Measurements from ENCODE around the gene WDR54.

WDR54 gene

GRCh38 chr2:74421221-74421870 is at the start of gene WDR54, which contains the start of gene C2orf81:
WDR54 (plus strand) TSS chr2:74421730; CDS start chr2:74422154, 424 bp downstream.
C2orf81 (minus strand) TSS chr2:74421619; CDS start chr2:74421560, 59 bp downstream.
- DNase-seq (ENCODE audit: extremely low spot score, insufficient read length, low read depth) (peak; percentile 93), FAIRE-seq (peak; percentile 93)

DNA sequence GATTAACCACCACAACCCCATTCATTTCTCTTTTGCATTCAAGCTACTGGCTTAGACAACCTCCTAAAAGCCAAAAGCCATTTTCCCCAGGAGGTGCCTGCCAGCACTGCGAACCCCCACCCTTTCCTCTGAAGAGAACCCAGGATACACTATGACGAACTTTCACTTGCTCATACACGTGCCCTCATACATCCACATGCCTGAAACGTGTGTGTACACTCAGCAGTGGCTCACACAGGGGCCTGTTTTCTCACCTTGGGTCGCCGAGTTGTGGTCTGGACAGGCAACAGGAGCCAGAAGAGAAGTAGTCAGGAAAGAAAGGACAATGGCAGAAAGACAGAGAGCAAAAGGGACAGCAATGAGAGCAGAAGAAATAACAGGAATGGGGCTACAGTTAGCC is 48.9 kb upstream of the WDR54 start:
- no peak for DNase-seq (ENCODE audit: extremely low spot score, insufficient read length, low read depth)
- FAIRE-seq = no peak

GRCh38 chr2:74373221-74373676 is 48.3 kb upstream of the WDR54 start:
- DNase-seq (ENCODE audit: extremely low spot score, insufficient read length, low read depth) (no peak), FAIRE-seq (no peak)

- FAIRE-seq = no peak
- DNase-seq (ENCODE audit: extremely low spot score, insufficient read length, low read depth) = no peak
Measured at GRCh38 chr2:74373985-74374384, 47.5 kb upstream of the WDR54 start.

DNA sequence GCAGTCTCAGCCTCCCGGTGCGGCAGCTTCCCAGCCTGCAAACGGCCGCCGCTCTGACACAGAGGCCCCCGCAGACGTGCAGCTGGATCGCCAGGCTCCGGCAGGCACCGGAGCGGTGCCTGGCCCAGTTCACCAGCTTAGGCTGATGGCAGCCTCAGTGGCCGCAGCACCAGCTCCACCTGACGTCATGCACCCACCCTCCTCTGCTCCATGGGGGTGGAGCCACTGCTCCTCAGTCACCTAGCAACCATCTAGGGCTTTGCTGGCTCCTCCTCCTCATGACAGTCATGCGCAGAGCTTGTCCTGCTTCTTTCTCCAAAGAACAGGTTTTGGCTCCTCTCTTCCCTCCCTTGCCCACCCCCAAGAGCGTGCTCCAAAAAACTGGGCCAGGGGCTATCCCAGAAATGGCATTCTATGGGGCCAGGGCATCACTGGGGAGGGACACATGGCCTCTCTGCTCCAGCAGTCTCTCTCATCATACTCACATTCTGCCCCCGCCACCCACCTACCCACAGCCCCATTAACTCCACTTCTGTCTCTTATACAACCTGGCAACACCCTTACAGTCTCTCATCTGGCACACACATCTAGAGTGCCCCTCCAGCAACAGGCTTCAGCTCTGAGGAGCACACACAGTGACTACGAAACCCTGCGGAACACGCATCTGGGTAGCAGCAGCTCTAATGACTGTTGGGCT is 46.9 kb upstream of the WDR54 start:
- FAIRE-seq = no peak
- no peak for DNase-seq (ENCODE audit: extremely low spot score, insufficient read length, low read depth)

GRCh38 chr2:74375838-74376237 is 45.7 kb upstream of the WDR54 start:
- FAIRE-seq (no peak), DNase-seq (ENCODE audit: extremely low spot score, insufficient read length, low read depth) (no peak)

DNA sequence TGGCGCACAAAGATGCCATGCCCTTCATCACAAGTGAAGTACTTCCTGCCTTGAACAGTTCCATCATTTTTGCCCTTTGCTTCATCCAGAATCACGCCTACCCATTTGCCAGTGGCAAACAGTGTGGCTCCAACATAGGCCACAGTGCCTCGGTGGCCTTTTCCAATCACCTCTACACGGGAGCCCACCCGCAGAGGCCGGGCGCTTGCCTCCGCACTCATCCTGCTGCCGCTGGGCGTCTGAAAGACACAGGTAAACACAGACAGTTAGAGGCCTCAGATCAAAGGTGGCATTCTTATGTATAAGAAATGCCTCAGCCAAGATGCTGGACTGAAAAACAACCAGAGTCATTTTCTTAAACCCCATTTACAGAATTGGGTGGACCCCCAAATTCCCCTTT is 43.5 kb upstream of the WDR54 start:
- DNase-seq (ENCODE audit: extremely low spot score, insufficient read length, low read depth) (no peak), FAIRE-seq (no peak)

GRCh38 chr2:74379851-74380789 is 41.4 kb upstream of the WDR54 start, which contains the start of gene DCTN1:
DCTN1 (minus strand) TSS chr2:74380311; CDS start chr2:74380037, 274 bp downstream.
- FAIRE-seq (peak; percentile 47), DNase-seq (ENCODE audit: extremely low spot score, insufficient read length, low read depth) (no peak)

DNA sequence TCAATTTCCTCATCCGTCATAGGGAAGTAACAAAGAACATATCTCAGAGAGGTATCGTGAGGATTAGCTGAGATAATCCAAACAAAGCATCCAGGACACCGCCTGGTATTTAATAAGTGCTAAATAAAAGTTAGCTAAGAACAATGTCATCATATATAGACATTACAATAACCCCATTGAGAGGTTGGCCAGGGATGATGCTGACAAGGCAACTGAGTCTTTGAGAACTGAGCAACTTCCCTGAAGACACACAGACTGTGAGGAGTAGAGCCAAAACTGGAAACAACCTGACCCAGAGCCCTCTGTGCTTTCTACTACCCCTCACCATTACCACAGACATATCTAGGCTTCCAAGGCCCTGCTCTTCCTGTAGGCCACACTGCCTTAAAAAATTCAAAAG is 39.8 kb upstream of the WDR54 start:
- no peak for FAIRE-seq
- no peak for DNase-seq (ENCODE audit: extremely low spot score, insufficient read length, low read depth)

- DNase-seq (ENCODE audit: extremely low spot score, insufficient read length, low read depth) = no peak
- no peak for FAIRE-seq
Measured at GRCh38 chr2:74383254-74383653, 38.3 kb upstream of the WDR54 start.

DNA sequence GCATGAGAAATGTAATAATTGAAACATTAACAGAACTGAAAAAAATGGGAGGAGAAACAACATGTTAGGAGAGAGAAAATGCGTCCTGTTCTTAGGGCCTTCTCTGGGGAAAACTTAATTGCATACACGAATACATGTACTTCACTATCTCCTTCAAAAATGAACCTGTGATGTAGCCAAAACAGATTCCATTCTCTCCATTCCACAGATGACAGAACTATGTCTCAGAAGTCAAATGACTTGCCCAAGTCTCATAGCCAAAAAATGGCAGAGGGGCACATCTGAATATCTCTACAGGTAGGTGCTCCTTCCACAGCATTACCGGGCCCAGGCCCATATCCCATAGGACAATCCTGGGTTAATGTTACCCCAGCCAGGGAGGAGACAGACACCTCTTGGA is 37.5 kb upstream of the WDR54 start:
- FAIRE-seq (no peak), DNase-seq (ENCODE audit: extremely low spot score, insufficient read length, low read depth) (no peak)

GRCh38 chr2:74385396-74385795 is 36.1 kb upstream of the WDR54 start:
- FAIRE-seq (no peak), DNase-seq (ENCODE audit: extremely low spot score, insufficient read length, low read depth) (no peak)

DNA sequence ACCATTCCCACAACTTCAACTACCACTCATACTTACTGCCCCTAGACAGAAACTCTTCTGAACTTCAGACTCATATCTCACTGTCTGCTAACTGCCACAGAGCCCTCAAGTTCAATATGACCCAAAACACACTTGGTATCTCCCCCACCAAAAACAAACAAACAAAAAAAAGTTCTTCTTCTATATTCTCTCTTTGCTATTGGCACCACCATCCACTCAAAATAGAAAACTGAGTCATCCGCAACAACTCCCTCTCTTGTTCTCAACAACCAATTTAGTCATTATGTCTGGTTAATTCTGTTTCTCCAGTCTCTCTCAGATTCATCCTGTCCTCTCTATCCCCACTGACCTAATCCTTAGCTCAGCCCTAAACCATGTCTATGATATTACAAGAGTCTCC is 34.2 kb upstream of the WDR54 start:
- no peak for FAIRE-seq
- DNase-seq (ENCODE audit: extremely low spot score, insufficient read length, low read depth) = no peak

DNA sequence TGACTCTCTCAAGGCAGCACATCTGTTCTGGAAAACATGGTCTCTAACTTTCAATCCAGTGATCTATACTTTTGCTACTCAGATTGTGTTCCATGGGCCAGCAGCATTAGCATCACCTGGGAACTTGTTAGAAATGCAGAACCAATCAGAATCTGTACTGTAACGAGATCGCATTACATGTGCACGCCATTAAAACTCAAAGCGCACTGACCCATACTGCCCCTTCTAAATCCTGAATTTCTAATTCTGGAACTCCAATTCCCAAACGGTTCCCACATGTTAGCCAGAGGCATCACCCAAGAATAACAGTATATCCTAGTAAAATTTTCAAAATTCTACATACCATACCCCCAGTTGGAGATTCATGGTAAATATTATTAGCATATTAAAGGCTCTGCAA is 30.9 kb upstream of the WDR54 start:
- DNase-seq (ENCODE audit: extremely low spot score, insufficient read length, low read depth) (no peak), FAIRE-seq (no peak)

GRCh38 chr2:74391209-74391579 is 30.3 kb upstream of the WDR54 start:
- DNase-seq (ENCODE audit: extremely low spot score, insufficient read length, low read depth) = no peak

DNA sequence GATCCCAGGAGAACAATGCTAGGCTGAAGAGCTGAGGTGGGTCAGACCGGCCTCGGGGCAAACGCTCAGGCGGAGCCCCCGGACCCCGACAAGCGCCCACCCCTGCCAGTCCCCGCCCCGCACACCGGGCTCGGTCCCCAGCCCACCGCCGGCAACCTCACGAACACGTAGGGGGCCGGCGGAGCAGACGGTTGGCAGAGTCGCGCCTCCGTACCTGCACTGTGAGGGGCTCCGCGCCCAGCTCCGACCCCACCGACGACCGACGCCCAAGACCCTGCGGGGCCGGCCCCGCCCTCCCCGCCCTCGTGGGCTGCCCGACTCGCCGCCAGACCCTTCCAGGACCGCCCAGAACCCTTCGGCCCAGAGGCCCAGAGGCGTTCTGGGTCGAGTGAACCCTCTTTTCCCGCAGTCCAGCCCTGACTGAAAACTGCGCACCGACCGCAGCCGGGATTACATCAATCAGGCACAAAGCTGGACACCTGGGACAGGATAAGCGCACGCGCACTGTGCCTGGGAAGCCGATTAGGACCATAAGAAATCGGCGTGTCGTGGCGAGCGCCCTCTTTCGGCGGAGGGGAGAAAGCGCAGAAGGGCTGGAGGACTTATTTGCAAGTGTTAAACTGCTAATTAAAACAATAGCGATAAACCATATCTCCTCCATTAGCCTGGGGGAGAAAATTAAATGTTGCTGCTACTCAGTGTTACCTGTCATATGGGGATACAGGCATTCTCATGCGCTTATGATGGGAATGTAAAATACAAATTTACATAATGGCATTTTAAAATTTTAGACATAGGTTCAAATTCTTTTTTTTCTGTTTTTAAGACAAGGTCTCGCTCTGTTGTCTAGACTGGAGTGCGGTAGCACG is 29.7 kb upstream of the WDR54 start:
- DNase-seq (ENCODE audit: extremely low spot score, insufficient read length, low read depth) (peak; percentile 90), FAIRE-seq (peak; percentile 96)

More at GRCh38 chr2:74391209-74391579, 30.3 kb upstream of the WDR54 start:
- FAIRE-seq = no peak

DNA sequence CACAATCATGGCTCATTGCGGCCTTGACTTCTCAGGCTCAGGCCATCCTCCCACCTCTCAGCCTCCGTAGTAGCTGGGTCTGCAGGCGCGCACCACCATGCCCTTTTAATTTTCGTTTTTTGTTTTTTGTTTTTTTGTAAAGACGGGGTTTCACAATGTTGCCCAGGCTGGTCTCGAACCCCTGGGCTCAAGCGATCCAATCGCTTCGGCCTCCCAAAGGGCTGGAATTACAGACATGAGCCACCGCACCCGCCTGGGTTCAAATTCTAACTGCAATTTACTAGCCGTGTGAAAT is 29.1 kb upstream of the WDR54 start:
- FAIRE-seq (no peak), DNase-seq (ENCODE audit: extremely low spot score, insufficient read length, low read depth) (no peak)

DNA sequence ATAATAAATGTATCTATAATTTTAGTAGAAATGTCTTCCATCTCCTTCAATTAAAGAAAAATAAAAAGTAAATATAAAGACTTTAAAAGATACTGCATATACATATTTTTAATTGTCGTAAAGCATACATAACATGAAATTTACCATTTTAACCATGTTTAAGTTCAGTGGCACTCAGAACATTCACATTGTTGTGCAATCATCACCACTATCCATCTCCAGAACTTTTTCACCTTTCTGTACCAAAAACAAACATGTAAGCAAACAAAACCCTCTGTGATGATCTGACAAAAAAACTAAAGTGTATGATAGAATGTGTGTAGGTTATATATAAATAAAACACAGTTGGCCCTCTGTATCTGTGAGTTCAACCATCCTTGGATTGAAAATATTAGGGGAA is 28.0 kb upstream of the WDR54 start:
- FAIRE-seq (no peak), DNase-seq (ENCODE audit: extremely low spot score, insufficient read length, low read depth) (no peak)

DNA sequence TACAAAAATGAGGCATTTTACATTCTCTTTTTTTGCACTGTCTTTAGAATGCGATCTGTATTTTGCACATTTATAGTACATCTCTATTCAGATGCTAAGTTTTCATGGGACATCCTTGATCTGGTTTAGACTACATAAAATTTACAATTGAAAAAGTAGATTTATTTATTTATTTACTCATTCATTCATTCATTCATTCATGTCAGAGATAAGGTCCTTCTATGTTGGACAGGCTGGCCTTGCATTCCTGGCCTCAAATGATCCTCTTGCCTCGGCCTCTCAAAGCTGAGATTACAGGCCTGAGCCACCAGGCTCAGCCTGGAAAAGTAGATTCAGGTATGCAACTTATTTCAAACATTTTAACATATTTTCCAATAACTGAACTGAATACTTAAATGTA is 25.4 kb upstream of the WDR54 start:
- no peak for DNase-seq (ENCODE audit: extremely low spot score, insufficient read length, low read depth)
- FAIRE-seq = no peak

- no peak for DNase-seq (ENCODE audit: extremely low spot score, insufficient read length, low read depth)
- FAIRE-seq = peak; percentile 82
Measured at GRCh38 chr2:74399785-74400184, 21.7 kb upstream of the WDR54 start.
